Endothelial cell of umbilical vein (primary cell): ENCODE results near the gene COMT. TPM values are rescaled to one million over a fixed set of nuclear protein-coding genes. Genes with fewer than 3 reads are reported as not detected.

ENCODE experiments used
- BruUV-seq: library from RNA; stranded (reverse); fragments of 400-500 nt; replicated peaks from 2 replicates; lab custom pipeline; 2021; lab: Mats Ljungman, UMichigan
- CTCF ChIA-PET: fragments of 300-600, 350-600 bp; sonication (Branson Sonifier 250); formaldehyde crosslinking; loops from one replicate; lab custom pipeline; 2021; ENCODE audit warnings: antibody characterized with exemption, inconsistent platforms; lab: Charles Lee
- POLR2A ChIA-PET: fragments of 300-600, 350-600 bp; sonication (Branson Sonifier 250); formaldehyde crosslinking; loops from one replicate; lab custom pipeline; 2021; ENCODE audit warnings: antibody characterized with exemption, inconsistent platforms; lab: Charles Lee
- DNase-seq: peaks from one replicate; pipeline ENCODE4 v3.0.0-alpha.2; 2011; ENCODE audit warnings: low read depth, low spot score
- FAIRE-seq: peaks from 2 replicates; lab custom pipeline; 2011; peaks lifted over from hg19 to GRCh38; lab: Jason Lieb, UNC
- H2AFZ ChIP-seq: 2 replicates; pipeline ENCODE4 v1.6.0; 2012; ENCODE audit warnings: low read depth, low read length, control low read depth, inconsistent platforms
- H3K27ac ChIP-seq: 2 replicates; pipeline ENCODE4 v1.5.1; 2011; ENCODE audit warnings: low read depth, mild to moderate bottlenecking, control low read depth, low read length, moderate library complexity; ENCODE audit not compliant: insufficient read depth
- H3K27me3 ChIP-seq, 2 experiments: 2 replicates each; pipeline versions ENCODE4 v1.6.0 to v1.6.1; 2011; ENCODE audit warnings: low read length in 2 of 2, mixed read lengths in 1 of 2; ENCODE audit not compliant: control insufficient read depth in 2 of 2, insufficient read depth in 2 of 2
- H3K36me3 ChIP-seq, 2 experiments: 2 replicates in 1 of 2; 3 replicates in 1 of 2; pipeline ENCODE4 v1.5.1; 2011; ENCODE audit warnings: low read length in 2 of 2, mild to moderate bottlenecking in 1 of 2, moderate library complexity in 1 of 2; ENCODE audit not compliant: control insufficient read depth in 2 of 2, insufficient read depth in 2 of 2; ENCODE audit errors: extremely low read depth in 1 of 2
- H3K4me1 ChIP-seq: 3 replicates; pipeline ENCODE4 v1.5.1; 2011; ENCODE audit warnings: mild to moderate bottlenecking, low read length; ENCODE audit not compliant: control insufficient read depth, insufficient read depth; ENCODE audit errors: extremely low read depth
- H3K4me2 ChIP-seq: 2 replicates; pipeline ENCODE4 v1.6.1; 2011; ENCODE audit warnings: low read length, control low read depth, mixed read lengths; ENCODE audit not compliant: insufficient read depth
- H3K4me3 ChIP-seq, 3 experiments: fragments of 200-600 bp in 1 of 3; sonication (generic), shearing (Covaris generic) in 1 of 3; replicated peaks in 1 of 3; 2 replicates each; pipeline ENCODE4 v1.5.1; 2011 to 2016; ENCODE audit warnings: control low read depth in 3 of 3, low read length in 3 of 3, mild to moderate bottlenecking in 2 of 3, inconsistent platforms in 1 of 3, low read depth in 1 of 3, moderate library complexity in 1 of 3; ENCODE audit not compliant: insufficient read depth in 1 of 3
- H3K79me2 ChIP-seq: 2 replicates; pipeline ENCODE4 v1.6.0; 2012; ENCODE audit warnings: low read length, inconsistent platforms; ENCODE audit not compliant: control insufficient read depth, insufficient read depth
- H3K9ac ChIP-seq: replicated peaks from 2 replicates; pipeline ENCODE3; 2011; ENCODE audit warnings: low read length, control low read depth; ENCODE audit not compliant: insufficient read depth; ENCODE audit errors: extremely low read depth
- H3K9me1 ChIP-seq: replicated peaks from 3 replicates; pipeline ENCODE4 v1.6.0; 2011; ENCODE audit warnings: mild to moderate bottlenecking, low read length; ENCODE audit not compliant: control insufficient read depth, insufficient read depth; ENCODE audit errors: extremely low read depth
- H3K9me3 ChIP-seq: replicated peaks from 2 replicates; pipeline ENCODE4 v1.5.1; 2012; ENCODE audit warnings: low read length, inconsistent platforms; ENCODE audit not compliant: control insufficient read depth, insufficient read depth
- H4K20me1 ChIP-seq: replicated peaks from 2 replicates; pipeline ENCODE3; 2011; ENCODE audit warnings: mild to moderate bottlenecking, low read length; ENCODE audit not compliant: control insufficient read depth, insufficient read depth; ENCODE audit errors: extremely low read depth
- CTCF ChIP-seq, 2 donors: IDR thresholded peaks; 1 replicate in 1 of 2; 2 replicates in 1 of 2; pipeline ENCODE4 v1.5.1; 2011; ENCODE audit warnings: low read length in 2 of 2, mild to moderate bottlenecking in 2 of 2, moderate library complexity in 2 of 2, control low read depth in 1 of 2, inconsistent platforms in 1 of 2, low read depth in 1 of 2; ENCODE audit not compliant: insufficient read depth in 1 of 2; ENCODE audit errors: extremely low read depth in 1 of 2
- EZH2 ChIP-seq: IDR thresholded peaks from 2 replicates; pipeline ENCODE4 v1.6.1; 2012; ENCODE audit warnings: borderline replicate concordance, low read depth, mild to moderate bottlenecking, moderate library complexity, low read length, inconsistent platforms; ENCODE audit not compliant: severe bottlenecking
- FOS ChIP-seq: IDR thresholded peaks from 2 replicates; pipeline ENCODE4 v1.6.1; 2011; ENCODE audit warnings: mild to moderate bottlenecking, low read length, moderate library complexity, borderline replicate concordance; ENCODE audit not compliant: insufficient read depth
- GATA2 ChIP-seq: IDR thresholded peaks from 2 replicates; pipeline ENCODE4 v1.7.0; 2011; ENCODE audit warnings: low read depth, mild to moderate bottlenecking, moderate library complexity, mixed read lengths, low read length; ENCODE audit not compliant: insufficient read length, insufficient read depth
- JUN ChIP-seq: IDR thresholded peaks from 2 replicates; pipeline ENCODE4 v1.6.1; 2011; ENCODE audit warnings: borderline replicate concordance, low read depth; ENCODE audit not compliant: insufficient read length, insufficient read depth
- MAX ChIP-seq: IDR thresholded peaks from 2 replicates; pipeline ENCODE4 v1.6.1; 2011; ENCODE audit not compliant: insufficient read depth, insufficient read length
- MYC ChIP-seq: IDR thresholded peaks from one replicate; pipeline ENCODE4 v1.6.1; 2011; ENCODE audit warnings: mild to moderate bottlenecking, low read depth, low read length
- POLR2A ChIP-seq: IDR thresholded peaks from 2 replicates; pipeline ENCODE4 v1.6.1; 2012; ENCODE audit warnings: low read depth, mild to moderate bottlenecking, control low read depth, low read length
- POLR2AphosphoS5 ChIP-seq: IDR thresholded peaks from 2 replicates; pipeline ENCODE4 v1.6.1; 2012; ENCODE audit warnings: low read depth, mild to moderate bottlenecking, control low read depth, low read length, moderate library complexity; ENCODE audit not compliant: insufficient read depth
- dilution Hi-C: fragments of 300-500 bp; cut with MboI; formaldehyde crosslinking; loops from one replicate; pipeline ENCODE4 v1.15.0; 2019; ENCODE audit warnings: low sequenced_read_pairs; ENCODE audit not compliant: extremely low pct_ligation_motif_present
- intact Hi-C: fragments of 100-400 bp; cut with micrococcal nuclease; formaldehyde crosslinking; loops from one replicate; pipeline ENCODE4 v1.10.0; 2022
- polyA plus RNA-seq, 4 experiments: library from polyadenylated mRNA; depleted of rRNA in 3 of 4; stranded (reverse) in 3 of 4; unstranded in 1 of 4; fragments of >200 nt; gene quantifications; 2 replicates each; pipeline versions ENCODE4 v1.2.1 to v1.2.3, GENCODE V29; 2011 to 2012; ENCODE audit warnings: missing spikeins in 1 of 4
- total RNA-seq: library from RNA; stranded (reverse); gene quantifications from 2 replicates; pipeline ENCODE4 v1.2.3, GENCODE V29; 2021

The COMT gene
- total and polyA plus RNA-seq, 2 donors (not counting 3 experiments of a cell fraction or from before 2014, with no cell fraction given), result 221 to 537 TPM

GRCh38 chr22:19984851-19985811 lies 43.6 kb downstream of the COMT start:
- FAIRE-seq, result no peak
- H4K20me1 ChIP-seq, result no peaks in the 10 kb centered on the region
- H3K9me1 ChIP-seq, result no peaks in the 10 kb centered on the region
- peak overlapping the region; percentile 62 for H3K27ac ChIP-seq
- dilution Hi-C loops, result no loop called here
- no peaks in the 10 kb centered on the region for H3K9me3 ChIP-seq
- peaks cover 4 to 21% of the 10 kb centered on the region in 2 experiments for H3K36me3 ChIP-seq
- no peak overlapping the region for H2AFZ ChIP-seq
- ChIA-PET POLR2A (interaction anchor here (0.6 to 1.8 kb wide), 3 partner anchors 11 to 14 kb away, joined by 3 to 7 read pairs (median 5); no protein-coding TSS in a partner anchor), CTCF (interaction anchor here (1.2 to 4.4 kb wide), 5 partner anchors 10 to 29 kb away, joined by 3 to 78 read pairs (median 6); no protein-coding TSS in a partner anchor)
- H3K9ac ChIP-seq, result no peak overlapping the region
- intact Hi-C loops, result no loop called here
- DNase-seq, result no peak
- no peak overlapping the region for H3K4me3 ChIP-seq
- no TSS peak for BruUV-seq
- no peaks in the 10 kb centered on the region for H3K27me3 ChIP-seq
- TF ChIP-seq MYC, result no peak
- TF ChIP-seq POLR2A, result no peak
- no peak for TF ChIP-seq EZH2
- no peak for TF ChIP-seq POLR2AphosphoS5
- no peak for TF ChIP-seq GATA2
- no peak for TF ChIP-seq CTCF (IDR thresholded peaks at IDR 0.05; ENCODE audit: extremely low read depth in 1 of 2, insufficient read depth in 1 of 2, low read depth in 1 of 2, low read length in 2 of 2)
- TF ChIP-seq JUN, result no peak
- no peak for TF ChIP-seq FOS
- no peak for TF ChIP-seq MAX
- H3K4me1 ChIP-seq, result peaks cover 26% of the 10 kb centered on the region
- no peak overlapping the region for H3K4me2 ChIP-seq
- peaks cover 13% of the 10 kb centered on the region for H3K79me2 ChIP-seq
